ENCODE results near the gene STK32C. TPM values are rescaled to one million over a fixed set of nuclear protein-coding genes. Genes with fewer than 3 reads are reported as not detected.

STK32C gene
- 16.8 and 20.0 TPM in 2 replicates for total RNA-seq
- 9.8 TPM for total RNA-seq (2013)
- 6.1 and 9.9 TPM in 2 replicates for polyA plus RNA-seq
- 6.3 and 7.1 TPM in 2 replicates for polyA minus RNA-seq

DNA sequence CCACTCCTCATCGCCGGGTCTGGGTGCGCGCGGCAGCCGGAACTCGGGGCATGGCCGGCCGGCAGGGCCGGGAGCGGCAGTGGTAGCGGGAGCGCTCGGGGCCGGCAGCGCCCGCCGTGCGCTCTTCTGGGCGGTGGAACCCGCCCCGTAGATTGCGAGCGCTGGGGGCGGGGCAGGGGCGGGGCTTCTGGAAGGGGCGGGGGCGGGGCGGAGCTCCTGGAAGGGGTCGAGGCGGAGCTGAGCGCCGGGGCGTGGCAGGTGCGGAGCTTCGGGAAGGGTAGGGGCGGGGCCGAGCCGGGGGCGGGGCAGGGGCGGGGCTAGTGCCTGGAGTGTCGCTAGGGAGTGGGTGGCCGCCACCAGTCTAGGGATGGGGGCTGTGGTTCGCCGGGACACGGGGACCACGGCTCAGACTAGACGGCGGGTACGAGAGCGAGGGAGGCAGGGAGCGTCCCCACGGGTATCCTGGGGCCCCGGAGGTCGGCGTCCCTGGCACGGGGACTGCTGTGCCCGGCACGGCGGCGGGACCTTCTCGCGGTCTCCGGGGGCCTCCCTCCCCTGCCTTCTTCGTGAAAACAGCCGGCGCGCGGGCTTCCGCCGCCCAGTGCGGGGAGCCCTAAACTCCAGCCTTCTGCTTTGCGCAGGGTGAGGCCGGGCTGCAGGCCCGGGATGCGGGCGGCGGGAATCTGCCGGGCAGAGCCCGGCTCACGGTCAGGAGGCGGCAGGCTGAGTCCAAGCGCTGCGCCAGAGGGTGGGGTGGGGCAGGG is at the start of gene STK32C:
Gene STK32C, minus strand, starts transcription at position 128 of the 764 bp plus-strand sequence. Its CDS starts 117 bp downstream, at position 11.
- ChIA-PET POLR2A (interaction anchor here (0.6 to 0.9 kb wide), 5 partner anchors 22 to 229 kb away, joined by 3 to 4 read pairs (median 3); partner anchors contain the start of gene LRRC27), CTCF (no interaction called here)
- Histone ChIP-seq H3K27ac (ENCODE audit: low read length in 2 of 2) (no peak within 1 kb of the TSS), H3K4me2 (replicated peaks; ENCODE audit: low read depth, low read length, poor library complexity, severe bottlenecking) (peak within 1 kb of the TSS; percentile 97), H3K9ac (ENCODE audit: low read length) (peak within 1 kb of the TSS; percentile 68), H3K4me3 (ENCODE audit: control extremely low read depth in 1 of 5, extremely low read depth in 1 of 5, insufficient read depth in 1 of 5, low read depth in 2 of 5, low read length in 4 of 5) (peak within 1 kb of the TSS; percentile 21 to 74 (median 66)), H3K27me3 (replicated peaks in 1 of 4; ENCODE audit: control extremely low read depth in 1 of 4, control insufficient read depth in 3 of 4, insufficient read depth in 4 of 4, low read length in 3 of 4) (peaks cover 0 to 26% (median 9%) of the 10 kb centered on the region in 4 experiments), H3K36me3 (replicated peaks in 1 of 2; ENCODE audit: control extremely low read depth in 1 of 2, control insufficient read depth in 1 of 2, extremely low read depth in 1 of 2, insufficient read depth in 2 of 2, low read length in 1 of 2) (no peaks in the 10 kb centered on the region), H3K4me1 (ENCODE audit: control insufficient read depth in 2 of 2, insufficient read depth in 2 of 2, low read length in 2 of 2) (peaks cover 11% of the 10 kb centered on the region in 2 donors), H2AFZ (ENCODE audit: insufficient read depth, low read depth, low read length, poor library complexity, severe bottlenecking) (peak within 1 kb of the TSS; percentile 88), H4K20me1 (ENCODE audit: control insufficient read depth, insufficient read depth, low read length, poor library complexity, severe bottlenecking) (no peaks in the 10 kb centered on the region), H3K79me2 (ENCODE audit: control insufficient read depth, insufficient read depth, low read length) (no peaks in the 10 kb centered on the region), H3K9me3 (ENCODE audit: control extremely low read depth in 1 of 3, control insufficient read depth in 2 of 3, insufficient read depth in 1 of 3, low read length in 2 of 3) (no peaks in the 10 kb centered on the region)
- no peaks in the 10 kb centered on the region for H3K9me3 Mint-ChIP-seq (ENCODE audit: insufficient read depth)
- peaks cover 11% of the 10 kb centered on the region for H3K4me1 Mint-ChIP-seq
- H3K27me3 Mint-ChIP-seq: peaks cover 14% of the 10 kb centered on the region
- peak within 1 kb of the TSS; percentile 46 for H3K27ac Mint-ChIP-seq
- intact Hi-C loops (cut with micrococcal nuclease): loop anchor here (1.0 to 5.0 kb wide), 7 partner anchors 24 to 326 kb away; partner anchors contain the start of genes BNIP3, DPYSL4 and LRRC27
- ATAC-seq (ENCODE audit: low read depth): peak; percentile 87
- TF ChIP-seq, protein P1, sequence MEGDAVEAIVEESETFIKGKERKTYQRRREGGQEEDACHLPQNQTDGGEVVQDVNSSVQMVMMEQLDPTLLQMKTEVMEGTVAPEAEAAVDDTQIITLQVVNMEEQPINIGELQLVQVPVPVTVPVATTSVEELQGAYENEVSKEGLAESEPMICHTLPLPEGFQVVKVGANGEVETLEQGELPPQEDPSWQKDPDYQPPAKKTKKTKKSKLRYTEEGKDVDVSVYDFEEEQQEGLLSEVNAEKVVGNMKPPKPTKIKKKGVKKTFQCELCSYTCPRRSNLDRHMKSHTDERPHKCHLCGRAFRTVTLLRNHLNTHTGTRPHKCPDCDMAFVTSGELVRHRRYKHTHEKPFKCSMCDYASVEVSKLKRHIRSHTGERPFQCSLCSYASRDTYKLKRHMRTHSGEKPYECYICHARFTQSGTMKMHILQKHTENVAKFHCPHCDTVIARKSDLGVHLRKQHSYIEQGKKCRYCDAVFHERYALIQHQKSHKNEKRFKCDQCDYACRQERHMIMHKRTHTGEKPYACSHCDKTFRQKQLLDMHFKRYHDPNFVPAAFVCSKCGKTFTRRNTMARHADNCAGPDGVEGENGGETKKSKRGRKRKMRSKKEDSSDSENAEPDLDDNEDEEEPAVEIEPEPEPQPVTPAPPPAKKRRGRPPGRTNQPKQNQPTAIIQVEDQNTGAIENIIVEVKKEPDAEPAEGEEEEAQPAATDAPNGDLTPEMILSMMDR (IDR thresholded peaks at IDR 0.05): no peak
- no peak for TF ChIP-seq EZH2 (IDR thresholded peaks at IDR 0.05; ENCODE audit: borderline replicate concordance, insufficient read depth, low read depth, low read length, poor library complexity, severe bottlenecking)
- WGBS (ENCODE audit: insufficient coverage): under 1% methylated on average over 72 of the region's 84 CpGs
- peak within 1 kb of the TSS; percentile 89 for H3K4me3 Mint-ChIP-seq
- DNase-seq: peak; percentile 92

Data from B cell (primary cell).